GM20000 (cell line): ENCODE data around the gene THBS1.

Source experiments
- DNase-seq: peaks from one replicate; pipeline ENCODE4 v3.0.0; 2012; ENCODE audit warnings: low spot score
- CTCF ChIP-seq: IDR thresholded peaks from 2 replicates; pipeline ENCODE4 v1.5.1; 2012; ENCODE audit warnings: mild to moderate bottlenecking, control low read depth; ENCODE audit errors: extremely low read depth, missing control alignments

THBS1 gene

GRCh38 chr15:39645138-39645975, 64.5 kb downstream of the THBS1 start:
- no peak for TF ChIP-seq CTCF

GRCh38 chr15:39645976-39646257, 65.0 kb downstream of the THBS1 start:
- DNase-seq = no peak
- no peak for TF ChIP-seq CTCF

More at GRCh38 chr15:39645138-39645975, 64.5 kb downstream of the THBS1 start:
- no peak for DNase-seq

- no peak for TF ChIP-seq CTCF
- no peak for DNase-seq
These were observed 65.5 kb downstream of the THBS1 start for GRCh38 chr15:39646425-39646824.
